BE2C (cell line): Measurements from ENCODE around the gene ATP5PB.
A peak's percentile ranks its signal among the peaks of the same experiment; 100 is the strongest.

Source experiments
- DNase-seq: peaks from one replicate; pipeline ENCODE4 v3.0.0-alpha.2; 2020
- H3K27me3 ChIP-seq: fragments of 250-450 bp; sonication (Bioruptor Pico); 2 replicates; pipeline ENCODE4 v1.5.1; 2020; ENCODE audit warnings: mild to moderate bottlenecking
- H3K36me3 ChIP-seq: fragments of 250-450 bp; sonication (Bioruptor Pico); 2 replicates; pipeline ENCODE4 v1.5.1; 2020; ENCODE audit warnings: mild to moderate bottlenecking
- H3K4me1 ChIP-seq: fragments of 250-450 bp; sonication (Bioruptor Pico); 2 replicates; pipeline ENCODE4 v1.5.1; 2020
- H3K4me3 ChIP-seq: 2 replicates; pipeline ENCODE4 v1.5.1; 2011; ENCODE audit warnings: low read depth, low read length
- H3K9me3 ChIP-seq: fragments of 250-450 bp; sonication (Bioruptor Pico); 2 replicates; pipeline ENCODE4 v1.5.1; 2020
- CTCF ChIP-seq: IDR thresholded peaks from 2 replicates; pipeline ENCODE4 v1.5.1; 2012; ENCODE audit warnings: mild to moderate bottlenecking, low read depth, low read length

ATP5PB gene

GRCh38 chr1:111480674-111481073 is 31.4 kb downstream of the ATP5PB start:
- Histone ChIP-seq H3K27me3 (0 out of 2 replicates have a peak, but pooled peaks cover 3% of the 10 kb centered on the region), H3K4me1 (no peaks in the 10 kb centered on the region), H3K4me3 (no peak overlapping the region), H3K9me3 (no peaks in the 10 kb centered on the region), H3K36me3 (no peaks in the 10 kb centered on the region)
- no peak for DNase-seq
- no peak for TF ChIP-seq CTCF

GRCh38 chr1:111481387-111482221 is 32.3 kb downstream of the ATP5PB start:
- Histone ChIP-seq H3K4me3 (no peak overlapping the region), H3K9me3 (no peaks in the 10 kb centered on the region), H3K4me1 (no peaks in the 10 kb centered on the region), H3K27me3 (0 out of 2 replicates have a peak, but pooled peaks cover 3% of the 10 kb centered on the region), H3K36me3 (no peaks in the 10 kb centered on the region)
- peak; percentile 77 for TF ChIP-seq CTCF
- peak; percentile 64 for DNase-seq

DNA sequence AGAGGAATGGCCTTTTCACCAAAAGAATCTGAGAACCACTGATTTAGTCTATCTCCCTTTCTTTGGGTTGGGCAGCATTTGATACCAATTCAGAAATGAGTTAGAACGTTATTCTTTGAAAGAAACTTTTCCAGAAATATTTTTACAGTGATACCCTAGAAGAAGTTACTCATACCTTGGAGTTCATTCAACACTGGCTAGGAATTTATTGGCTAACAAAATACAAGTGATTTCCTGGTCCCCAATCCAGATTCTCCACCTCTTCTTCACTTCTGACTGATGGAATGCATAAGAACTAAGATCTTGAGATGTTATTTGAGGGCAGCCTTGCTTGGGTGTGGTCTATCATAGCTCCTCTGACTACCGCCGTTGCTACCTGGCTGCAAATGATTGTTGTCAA is 33.9 kb downstream of the ATP5PB start:
- Histone ChIP-seq H3K36me3 (no peaks in the 10 kb centered on the region), H3K9me3 (no peaks in the 10 kb centered on the region), H3K27me3 (0 out of 2 replicates have a peak, but pooled peaks cover 3% of the 10 kb centered on the region), H3K4me1 (no peaks in the 10 kb centered on the region), H3K4me3 (no peak overlapping the region)
- DNase-seq = no peak
- TF ChIP-seq CTCF = no peak

DNA sequence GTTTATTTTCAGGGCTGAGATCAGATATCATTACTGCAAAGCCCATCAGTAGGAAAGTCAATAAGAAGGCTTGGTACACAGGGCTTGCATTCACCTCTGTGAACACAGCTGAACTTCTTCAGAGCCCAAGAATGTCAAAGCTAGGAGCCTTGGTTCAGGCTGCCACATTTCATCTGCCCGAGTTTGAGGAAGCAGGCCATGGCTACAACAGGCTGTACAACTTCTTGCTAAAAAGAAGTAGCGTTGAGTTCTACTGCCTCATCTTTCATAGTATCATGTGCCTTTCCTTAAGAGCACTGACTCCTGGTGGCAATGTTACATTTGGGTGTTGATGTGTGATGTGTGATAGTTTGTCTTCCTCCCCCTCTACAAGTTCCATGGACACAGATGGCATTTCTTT is 34.6 kb downstream of the ATP5PB start:
- 0 out of 2 replicates have a peak, but pooled peaks cover 3% of the 10 kb centered on the region for H3K27me3 ChIP-seq
- H3K4me1 ChIP-seq = no peaks in the 10 kb centered on the region
- no peak for TF ChIP-seq CTCF

DNA sequence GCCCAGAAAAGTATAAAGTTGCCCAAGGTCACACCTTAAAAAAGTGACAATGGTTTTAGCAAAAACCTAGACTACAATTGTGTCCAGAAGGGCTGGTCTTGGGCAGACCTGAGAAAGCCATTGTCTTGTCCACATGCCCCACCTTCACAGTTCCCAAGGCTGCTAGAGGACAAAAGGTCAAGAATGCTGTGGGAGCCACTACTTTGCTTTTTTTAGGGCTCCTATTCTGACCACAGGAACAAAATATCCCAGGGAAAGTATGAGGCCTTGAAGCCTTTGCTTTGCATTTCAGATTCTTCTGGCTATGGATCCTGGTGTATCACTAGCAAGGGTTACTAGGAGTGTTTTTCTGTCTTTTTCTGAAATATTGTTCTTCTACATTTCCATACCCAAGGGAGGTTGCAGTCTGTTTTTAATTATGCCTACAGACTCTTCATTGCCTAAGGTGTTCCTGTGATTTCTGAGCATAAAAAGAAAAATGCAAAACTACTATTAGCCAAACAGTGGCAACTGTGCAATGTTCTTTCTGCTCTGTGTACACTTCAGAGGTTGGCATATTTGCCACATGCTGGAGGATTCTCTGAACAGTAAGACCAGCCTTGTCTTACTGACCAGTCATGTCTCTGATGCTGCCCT is 35.2 kb downstream of the ATP5PB start:
- no peak for TF ChIP-seq CTCF
- no peaks in the 10 kb centered on the region for H3K9me3 ChIP-seq

More for the DNA sequence above, 34.6 kb downstream of the ATP5PB start:
- no peaks in the 10 kb centered on the region for H3K36me3 ChIP-seq
- H3K9me3 ChIP-seq = no peaks in the 10 kb centered on the region
- H3K4me3 ChIP-seq = no peak overlapping the region
- DNase-seq = no peak

GRCh38 chr1:111486431-111486830 is 37.2 kb downstream of the ATP5PB start:
- no peak overlapping the region for H3K4me3 ChIP-seq
- no peak for DNase-seq
- H3K36me3 ChIP-seq = no peaks in the 10 kb centered on the region
- 0 out of 2 replicates have a peak, but pooled peaks cover 3% of the 10 kb centered on the region for H3K27me3 ChIP-seq
- no peak for TF ChIP-seq CTCF
- no peaks in the 10 kb centered on the region for H3K4me1 ChIP-seq
- no peaks in the 10 kb centered on the region for H3K9me3 ChIP-seq

More for the DNA sequence above, 35.2 kb downstream of the ATP5PB start:
- no peak for DNase-seq
- Histone ChIP-seq H3K36me3 (no peaks in the 10 kb centered on the region), H3K4me1 (no peaks in the 10 kb centered on the region), H3K27me3 (0 out of 2 replicates have a peak, but pooled peaks cover 3% of the 10 kb centered on the region), H3K4me3 (no peak overlapping the region)
